Stimulated activated CD4-positive, alpha-beta T cell treated with anti-CD3 and anti-CD28 coated beads, Interleukin-1b, Interleukin-23, amount 100 ng/mL, for 4 hours (primary cell): ENCODE data around the gene TAS2R1.
"Not testable (repeated sequence)": the region's sequence is repeated elsewhere in the genome, so short reads cannot be mapped to it uniquely, and the experiment has no call there.

Experiments used
- DNase-seq, 2 donors: peaks; one replicate each; pipeline ENCODE4 v3.0.0-alpha.2; 2020; ENCODE audit warnings: low read depth in 2 of 2

The TAS2R1 gene

GRCh38 chr5:9622971-9623421, 7.2 kb downstream of the TAS2R1 start:
- DNase-seq = no peak

DNA sequence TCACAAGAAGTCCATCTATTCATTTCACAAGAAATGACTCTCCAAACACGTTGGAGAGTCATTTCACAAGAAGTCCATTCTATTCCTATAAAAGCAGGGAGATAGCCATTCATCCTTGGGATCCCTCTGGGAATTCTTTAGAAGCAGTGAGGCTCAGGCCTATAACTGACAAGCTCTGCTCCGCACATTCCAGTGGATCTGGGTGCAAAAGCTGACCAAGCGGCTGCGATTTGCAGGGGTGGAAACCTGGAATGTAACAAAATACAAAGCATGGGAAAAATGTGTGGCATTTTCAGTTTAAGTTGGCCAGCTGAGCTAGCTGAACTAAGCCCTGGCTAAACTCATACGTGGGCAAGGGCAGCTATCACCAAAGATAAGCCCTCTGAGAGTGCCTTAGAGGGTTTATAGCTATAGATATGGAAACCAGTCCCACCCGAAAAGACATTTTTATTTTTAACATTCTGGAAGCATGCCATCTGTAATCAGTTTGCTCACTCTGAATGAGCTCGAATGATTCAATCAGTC, 8.7 kb downstream of the TAS2R1 start:
- DNase-seq = no peak

DNA sequence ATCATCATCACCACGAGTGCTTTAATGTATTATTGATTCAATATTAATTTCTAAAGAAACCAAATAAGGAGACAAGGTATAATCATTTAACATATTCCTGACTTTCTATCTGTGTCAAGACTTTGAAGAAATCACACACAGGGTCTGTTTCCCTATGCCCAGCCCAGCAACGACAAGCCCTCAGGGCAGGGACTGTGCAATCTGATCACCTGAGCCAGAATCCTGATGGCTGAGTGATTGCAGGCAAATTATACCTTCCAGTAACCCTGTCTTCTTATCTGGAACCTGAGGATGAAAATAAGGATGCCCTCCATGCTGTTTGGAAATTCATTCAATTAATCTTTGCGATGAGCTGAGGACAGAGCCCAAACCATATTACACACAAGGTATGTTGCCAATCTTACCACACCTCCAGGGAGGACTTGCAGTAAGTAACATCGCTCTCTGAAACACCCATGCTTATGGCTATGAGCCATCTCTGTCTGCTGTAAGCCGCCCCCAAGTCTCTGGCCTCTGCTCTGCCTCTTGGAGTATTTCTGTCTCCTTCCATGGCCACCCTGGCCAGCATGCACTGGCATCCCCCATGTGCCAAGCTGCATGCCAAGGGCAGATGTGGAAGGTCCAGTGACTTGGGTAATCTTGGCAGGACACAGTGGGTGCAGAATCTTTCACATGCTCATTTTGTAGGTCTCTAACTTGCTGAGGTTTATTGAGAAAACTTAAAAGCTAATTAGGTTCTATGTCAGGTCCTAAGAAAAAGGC, 10.6 kb downstream of the TAS2R1 start:
- no peak for DNase-seq

- DNase-seq = no peak
These were observed 12.2 kb downstream of the TAS2R1 start for GRCh38 chr5:9617739-9618504.

DNA sequence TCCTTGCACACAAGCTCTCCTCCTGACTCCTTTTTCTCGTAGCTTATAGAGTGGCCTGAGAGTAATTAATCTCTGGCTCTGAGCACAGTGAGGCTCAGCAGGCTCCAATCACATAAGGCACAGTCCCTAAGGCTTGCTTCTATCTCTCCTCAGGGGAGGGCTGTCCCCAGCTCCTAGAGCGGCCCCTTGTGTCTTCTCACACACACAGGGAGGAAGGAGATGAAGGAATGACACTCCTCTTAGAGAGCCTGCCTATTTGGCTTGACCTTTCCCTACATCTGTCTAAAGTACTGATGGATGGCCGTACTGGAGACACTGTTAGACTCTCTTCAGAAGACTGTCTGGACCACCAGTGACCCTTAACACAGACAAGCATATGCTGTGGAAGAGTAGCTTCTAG, 12.9 kb downstream of the TAS2R1 start:
- no peak for DNase-seq

- DNase-seq = no peak
These were observed 14.8 kb downstream of the TAS2R1 start for GRCh38 chr5:9615331-9615730.

GRCh38 chr5:9613360-9613759, 16.8 kb downstream of the TAS2R1 start:
- no peak for DNase-seq

GRCh38 chr5:9610969-9611368, 19.2 kb downstream of the TAS2R1 start:
- DNase-seq = no peak

DNA sequence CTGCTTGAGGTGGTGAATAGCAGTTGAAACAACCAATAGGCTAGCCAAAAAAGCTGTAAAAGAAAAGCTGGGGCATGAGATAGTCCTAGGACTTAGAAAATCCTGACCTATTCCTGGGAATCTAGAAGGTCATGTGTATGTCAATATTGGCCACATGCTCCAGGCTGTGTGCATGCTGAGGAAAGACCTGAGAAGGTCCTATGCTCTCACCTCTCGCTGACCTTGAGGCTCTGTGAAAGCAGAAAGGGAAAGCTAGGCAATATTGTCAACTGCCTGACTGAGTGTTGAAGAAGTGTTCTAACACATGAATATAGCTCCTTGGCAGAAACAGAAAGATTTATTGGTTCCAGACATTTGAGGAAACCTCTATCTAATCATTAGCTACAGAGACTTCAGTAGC, 19.8 kb downstream of the TAS2R1 start:
- DNase-seq = no peak

GRCh38 chr5:9608093-9608492, 22.1 kb downstream of the TAS2R1 start:
- no peak for DNase-seq

GRCh38 chr5:9605041-9605838, 24.9 kb downstream of the TAS2R1 start:
- DNase-seq = no peak

DNA sequence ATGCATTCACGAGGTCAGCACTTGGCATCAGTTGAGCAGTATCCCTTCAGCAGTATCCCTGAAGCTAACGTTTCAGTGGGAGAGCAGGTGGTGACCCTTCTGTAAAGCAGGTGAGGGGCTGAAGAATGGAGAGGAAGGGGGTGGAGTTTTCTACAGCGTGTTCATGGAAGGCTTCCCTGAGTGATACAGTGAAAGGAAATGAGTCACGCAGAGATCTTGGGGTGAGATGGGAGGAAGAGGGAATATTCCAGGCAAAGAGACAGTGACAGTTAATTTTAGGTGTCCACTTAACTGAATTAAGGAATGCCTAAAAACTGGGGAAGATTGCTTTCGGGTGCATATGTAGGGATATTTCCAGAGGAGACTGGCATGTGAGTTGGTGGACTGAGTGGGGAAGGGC, 25.7 kb downstream of the TAS2R1 start:
- no peak for DNase-seq

- no peak for DNase-seq
These were observed 29.0 kb downstream of the TAS2R1 start for GRCh38 chr5:9601055-9601739.

GRCh38 chr5:9599391-9599790, 30.8 kb downstream of the TAS2R1 start:
- DNase-seq = no peak

DNA sequence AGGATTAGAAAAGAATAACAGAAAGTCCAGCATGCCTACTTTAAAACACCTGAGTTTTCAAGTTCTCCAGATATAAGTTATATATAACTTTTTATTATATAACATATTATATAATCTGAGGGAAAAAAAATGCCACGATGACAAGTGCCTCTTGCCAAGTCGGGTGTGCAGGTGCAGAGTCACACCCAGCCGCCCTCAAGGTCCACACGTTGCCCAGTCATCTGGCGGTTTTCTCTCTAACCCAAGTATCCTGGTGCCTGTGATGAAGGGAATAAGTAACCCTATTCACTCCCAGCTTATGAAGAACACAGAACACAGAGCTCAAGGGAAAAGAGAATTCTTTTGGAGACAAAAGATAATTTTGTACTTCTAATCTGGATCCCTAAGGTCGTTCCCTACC, 31.8 kb downstream of the TAS2R1 start:
- DNase-seq = not testable (repeated sequence)

DNA sequence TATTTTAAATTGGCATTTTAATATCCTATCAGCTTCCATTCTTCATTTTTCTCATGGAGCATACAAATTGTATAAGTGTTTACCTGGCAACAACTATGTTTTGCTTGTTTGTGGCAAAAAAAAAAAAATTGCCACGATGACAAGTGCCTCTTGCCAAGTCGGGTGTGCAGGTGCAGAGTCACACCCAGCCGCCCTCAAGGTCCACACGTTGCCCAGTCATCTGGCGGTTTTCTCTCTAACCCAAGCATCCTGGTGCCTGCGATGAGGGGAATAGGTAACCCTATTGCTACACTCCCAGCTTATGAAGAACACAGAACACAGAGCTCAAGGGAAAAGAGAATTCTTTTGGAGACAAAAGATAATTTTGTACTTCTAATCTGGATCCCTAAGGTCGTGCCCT, 32.8 kb downstream of the TAS2R1 start:
- not testable (repeated sequence) for DNase-seq

DNA sequence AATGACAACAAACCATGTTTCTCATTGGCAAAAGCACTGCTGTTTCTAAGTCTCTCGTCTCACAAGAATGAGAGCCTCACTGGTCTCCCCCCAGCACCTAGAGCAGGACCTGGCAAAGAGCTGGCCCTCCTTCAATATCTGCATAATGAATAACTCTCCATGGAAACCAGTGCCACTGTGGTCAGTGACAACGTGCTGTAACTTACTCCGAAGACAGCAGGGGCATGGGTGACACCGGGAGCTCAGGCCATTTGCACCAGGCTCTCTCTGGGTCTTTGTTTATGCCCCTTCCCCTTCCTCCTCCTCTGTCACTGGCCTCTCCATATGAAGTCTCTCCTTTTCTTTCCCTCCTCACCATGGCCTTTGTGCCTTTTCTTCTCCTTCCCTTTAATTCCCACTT, 33.3 kb downstream of the TAS2R1 start:
- DNase-seq = no peak

DNA sequence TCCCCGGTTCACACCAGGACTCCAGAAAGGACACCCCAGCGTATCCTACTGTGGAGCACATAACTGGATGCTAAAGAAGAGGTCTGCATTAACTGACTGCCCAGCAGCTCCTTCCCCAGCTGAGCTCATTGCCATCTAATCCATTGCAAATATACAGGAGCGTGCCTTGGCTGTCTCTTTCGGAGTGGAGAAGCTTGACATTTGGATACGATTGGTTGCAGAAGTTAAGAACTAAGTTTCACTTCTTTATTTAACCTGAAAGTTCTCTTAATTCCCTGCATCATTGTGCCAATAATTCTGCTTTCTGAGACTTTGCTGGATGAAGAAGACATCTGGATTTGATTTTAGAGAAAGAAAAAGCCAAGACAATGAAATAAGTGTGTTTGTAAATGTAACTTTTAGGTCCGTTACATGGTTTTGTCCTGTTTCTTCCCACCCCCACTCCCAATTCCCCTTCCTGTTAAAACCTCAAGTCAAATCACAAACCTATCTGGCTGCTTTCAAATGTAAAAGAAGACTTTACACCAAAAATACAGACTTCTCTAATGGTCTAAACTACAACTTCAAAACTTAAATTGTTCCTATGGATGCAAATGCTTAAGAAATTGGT, 33.9 kb downstream of the TAS2R1 start:
- DNase-seq = no peak

DNA sequence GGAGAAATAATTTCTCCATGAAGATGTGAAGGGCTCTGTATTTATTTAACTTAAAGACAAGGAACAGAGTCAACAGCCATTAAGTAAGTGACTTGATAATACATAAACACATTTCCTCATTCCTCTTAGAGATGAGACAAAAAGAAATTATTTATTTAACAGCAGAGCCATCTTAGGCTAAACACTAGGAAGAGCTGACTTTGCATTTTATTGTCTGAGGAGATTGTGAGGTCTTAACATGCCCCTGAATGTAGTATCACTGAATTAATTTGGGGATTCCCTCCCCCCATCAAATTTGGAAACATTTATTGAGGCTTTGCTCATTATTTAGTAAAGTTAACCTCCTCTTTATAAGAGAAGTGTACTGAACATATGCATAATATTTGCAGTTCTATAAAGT, 35.2 kb downstream of the TAS2R1 start:
- no peak for DNase-seq

DNA sequence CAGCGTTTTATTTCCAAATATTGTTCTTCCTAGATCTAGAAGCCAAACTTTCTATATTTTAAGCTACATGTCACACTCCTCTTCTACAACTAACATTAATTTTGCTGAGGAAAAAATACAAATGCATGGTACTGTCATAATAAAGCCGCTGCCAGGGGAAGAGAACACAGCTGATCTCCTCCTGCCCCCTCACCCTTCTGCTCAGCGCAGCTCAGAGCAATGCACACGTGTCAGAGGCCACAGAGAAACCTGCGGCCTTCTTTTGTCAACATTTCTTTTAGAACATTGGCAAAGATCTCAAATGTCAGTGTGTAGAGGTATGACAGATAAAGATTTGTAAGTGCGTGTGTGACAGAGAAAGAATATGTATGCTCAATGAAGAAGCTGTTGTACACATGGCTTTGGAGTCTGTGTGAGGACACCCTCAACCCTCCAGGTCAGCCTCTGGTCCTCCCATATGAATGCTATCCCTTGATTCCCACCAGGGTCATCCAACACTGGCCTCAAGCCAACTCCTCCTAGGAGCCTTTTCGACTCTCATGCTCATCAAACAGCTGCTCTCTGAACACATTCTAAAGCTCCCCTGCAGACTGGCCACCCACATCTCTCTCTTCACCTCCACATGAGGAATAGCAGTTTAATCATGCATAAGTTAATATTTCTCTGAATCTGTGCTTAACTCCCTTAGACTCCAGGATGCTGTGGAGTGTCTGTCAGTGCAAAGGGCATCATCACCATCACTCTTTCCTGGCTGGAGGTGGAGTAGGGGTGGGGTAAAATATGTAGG, 40.9 kb downstream of the TAS2R1 start:
- no peak for DNase-seq
